ENCODE data around the gene RAMP3. TPM values are rescaled to one million over a fixed set of nuclear protein-coding genes. Genes with fewer than 3 reads are reported as not detected.
"Not testable (repeated sequence)": the region's sequence is repeated elsewhere in the genome, so short reads cannot be mapped to it uniquely, and the experiment has no call there.

The RAMP3 gene
- total RNA-seq = 183 TPM
- long read RNA-seq, transcript RAMP3-202 (4 exons, 559 nt) = minor isoform, 5 of 471 reads
- long read RNA-seq, transcript RAMP3-201 (3 exons, 1,323 nt) = major isoform, 374 of 471 reads
- long read RNA-seq, partial matches to known transcripts = 11 of 471 reads
- long read RNA-seq, other reads (novel, unspliced or antisense) = 81 of 471 reads

GRCh38 chr7:45157653-45158401, at the start of gene RAMP3:
Gene RAMP3 (plus strand): TSS chr7:45157791. CDS start chr7:45157829, 38 bp downstream.
- TF ChIP-seq CTCF (IDR thresholded peaks at IDR 0.05) = no peak
- DNase-seq (no peak), ATAC-seq (peak; percentile 3 to 29)
- peak within 1 kb of the TSS; percentile 77 for H3K27ac ChIP-seq
- no peaks in the 10 kb centered on the region for H3K9me3 ChIP-seq
- peaks cover 11% of the 10 kb centered on the region for H3K27me3 ChIP-seq (ENCODE audit: low read depth)
- peak within 1 kb of the TSS; percentile 59 for H3K4me3 ChIP-seq
- no peaks in the 10 kb centered on the region for H3K4me1 ChIP-seq
- intact Hi-C loops (cut with DNase I) = no loop called here
- no peaks in the 10 kb centered on the region for H3K36me3 ChIP-seq

GRCh38 chr7:45108863-45109262, 48.7 kb upstream of the RAMP3 start:
- peak; percentile 18 for DNase-seq
- no peak overlapping the region for H3K4me3 ChIP-seq
- no peak for TF ChIP-seq CTCF (IDR thresholded peaks at IDR 0.05)

GRCh38 chr7:45111298-45112223, 46.0 kb upstream of the RAMP3 start, which contains the start of gene TBRG4:
Gene TBRG4 (minus strand): TSS chr7:45111697. CDS start chr7:45109237, 2,460 bp downstream.
- H3K9me3 ChIP-seq = no peaks in the 10 kb centered on the region

More at GRCh38 chr7:45108863-45109262, 48.7 kb upstream of the RAMP3 start:
- H3K27me3 ChIP-seq (ENCODE audit: low read depth) = no peaks in the 10 kb centered on the region
- no peaks in the 10 kb centered on the region for H3K9me3 ChIP-seq
- H3K36me3 ChIP-seq = peaks cover 56% of the 10 kb centered on the region
- no peak for ATAC-seq
- peaks cover 47% of the 10 kb centered on the region for H3K4me1 ChIP-seq
- H3K27ac ChIP-seq = no peak overlapping the region
- intact Hi-C loops (cut with DNase I) = no loop called here

GRCh38 chr7:45112648-45113047, 44.9 kb upstream of the RAMP3 start:
- Histone ChIP-seq H3K27ac (peak overlapping the region; percentile 97), H3K4me3 (peak overlapping the region; percentile 82), H3K27me3 (ENCODE audit: low read depth) (no peaks in the 10 kb centered on the region), H3K9me3 (no peaks in the 10 kb centered on the region), H3K4me1 (peaks cover 39% of the 10 kb centered on the region), H3K36me3 (peaks cover 18% of the 10 kb centered on the region)
- intact Hi-C loops (cut with DNase I) = no loop called here
- no peak for TF ChIP-seq CTCF (IDR thresholded peaks at IDR 0.05)
- ATAC-seq = no peak
- no peak for DNase-seq

More at GRCh38 chr7:45111298-45112223, 46.0 kb upstream of the RAMP3 start, which contains the start of gene TBRG4:
- H3K4me1 ChIP-seq = peaks cover 47% of the 10 kb centered on the region
- H3K27me3 ChIP-seq (ENCODE audit: low read depth) = no peaks in the 10 kb centered on the region
- peak; percentile 37 for TF ChIP-seq CTCF (IDR thresholded peaks at IDR 0.05)
- DNase-seq (peak; percentile 98), ATAC-seq (peak; percentile 99 to 100)
- peaks cover 29% of the 10 kb centered on the region for H3K36me3 ChIP-seq
- peak within 1 kb of the TSS; percentile 82 for H3K4me3 ChIP-seq
- intact Hi-C loops (cut with DNase I) = no loop called here
- H3K27ac ChIP-seq = peak within 1 kb of the TSS; percentile 97

- H3K9me3 ChIP-seq; intact Hi-C loops (cut with DNase I); H3K4me3 ChIP-seq; H3K27me3 ChIP-seq (ENCODE audit: low read depth); ATAC-seq; DNase-seq; H3K27ac ChIP-seq; H3K36me3 ChIP-seq: not testable (repeated sequence)
- H3K4me1 ChIP-seq = peaks cover 23% of the 10 kb centered on the region
These were observed 43.3 kb upstream of the RAMP3 start for GRCh38 chr7:45114257-45114656.

Measured in lower lobe of right lung (tissue), 2 donors.